ENCODE measurements around the gene SELENOW.

- TF ChIP-seq CTCF (IDR thresholded peaks at IDR 0.05) (no peak), POLR2A (IDR thresholded peaks at IDR 0.05) (no peak)
Observed at GRCh38 chr19:47756627-47756929, 21.9 kb upstream of the SELENOW start.

Data from Peyer's patch (tissue), 4 donors.